MV-4-11 (cell line): ENCODE results near the gene AKR1C8.
"Not testable (repeated sequence)": the region's sequence is repeated elsewhere in the genome, so short reads cannot be mapped to it uniquely, and the experiment has no call there.

ENCODE experiments used
- DNase-seq: peaks from one replicate; lab custom pipeline; 2025; lab: John Stamatoyannopoulos, UW

Gene AKR1C8

DNA sequence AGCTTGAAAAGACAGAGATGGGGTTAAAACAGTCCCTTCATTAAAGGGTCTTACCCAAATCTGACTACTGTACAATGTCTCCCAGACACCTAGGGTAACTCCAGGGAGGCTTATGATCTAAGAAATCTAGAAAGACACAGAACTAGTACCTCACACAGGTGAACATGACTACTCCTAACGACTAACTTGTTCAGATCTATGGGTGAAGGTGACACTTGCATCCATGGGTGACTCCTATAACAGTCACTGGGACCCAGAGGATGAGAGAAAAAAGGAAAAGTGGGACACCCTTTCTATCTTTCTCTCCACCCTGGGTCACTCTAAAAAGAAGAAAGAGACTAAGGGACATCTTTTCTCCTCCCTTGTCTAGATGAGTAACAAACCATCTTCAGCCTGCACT lies 19.2 kb downstream of the AKR1C8 start:
- DNase-seq, result no peak

- DNase-seq, result no peak
Measured at GRCh38 chr10:5163487-5163886, 21.5 kb downstream of the AKR1C8 start.

- DNase-seq, result peak; percentile 49
Measured at GRCh38 chr10:5159126-5159525, 25.8 kb downstream of the AKR1C8 start.

DNA sequence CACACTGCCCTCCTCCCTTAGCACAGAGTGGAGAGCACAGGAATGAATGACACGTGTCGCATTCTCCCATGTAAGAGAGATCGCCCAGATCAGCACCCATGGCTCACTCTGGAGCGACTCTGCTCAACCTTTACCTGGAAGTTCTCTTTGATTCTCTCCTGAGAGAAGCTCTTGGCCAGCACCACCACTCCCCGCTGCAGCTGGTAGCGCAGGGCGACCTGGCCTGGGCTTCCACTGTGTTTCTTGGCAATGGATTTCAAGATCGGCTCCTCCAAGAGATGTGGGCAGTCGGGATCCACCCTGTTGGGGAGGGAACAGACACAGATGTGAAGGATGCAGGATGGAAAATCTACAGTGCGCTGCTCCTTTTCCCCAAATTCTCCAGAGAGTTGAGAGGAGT lies 27.4 kb downstream of the AKR1C8 start:
- no peak for DNase-seq

DNA sequence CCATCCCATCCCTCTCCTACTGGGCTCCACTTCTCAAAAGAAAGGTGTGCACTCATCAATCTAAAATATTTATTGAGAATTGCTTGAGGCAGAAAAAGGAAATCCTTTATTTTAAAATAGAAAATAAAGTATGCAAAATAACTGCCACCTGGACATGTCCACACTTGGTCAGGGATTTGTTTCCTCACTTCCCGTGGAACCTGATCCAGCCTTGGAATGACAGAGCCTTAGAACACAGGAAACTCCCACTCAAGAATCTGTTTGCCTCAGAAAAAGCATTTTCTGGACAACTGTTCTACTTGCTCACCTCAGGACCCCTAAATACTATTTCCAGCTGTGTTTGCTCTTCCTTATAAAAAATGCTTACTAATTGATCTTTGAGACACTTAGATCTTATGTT lies 29.0 kb downstream of the AKR1C8 start:
- DNase-seq, result no peak

DNA sequence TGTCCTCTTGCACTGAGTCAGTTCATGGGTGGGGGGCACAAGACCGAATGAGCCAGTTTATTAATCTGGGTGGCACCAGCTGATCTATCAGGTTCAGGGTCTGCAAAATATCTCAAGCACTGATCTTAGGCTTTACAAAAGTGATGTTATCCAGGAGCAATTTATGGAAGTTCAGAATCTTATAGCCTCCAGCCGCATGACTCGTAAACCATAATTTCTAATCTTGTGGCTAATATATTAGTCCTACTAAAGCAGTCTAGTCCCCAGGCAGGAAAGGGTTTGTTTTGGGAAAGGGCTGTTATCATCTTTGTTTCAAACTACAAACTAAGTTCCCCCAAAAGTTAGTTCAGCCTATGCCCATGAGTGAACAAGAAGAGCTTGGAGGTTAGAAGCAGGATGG lies 33.9 kb downstream of the AKR1C8 start:
- DNase-seq, result no peak

DNA sequence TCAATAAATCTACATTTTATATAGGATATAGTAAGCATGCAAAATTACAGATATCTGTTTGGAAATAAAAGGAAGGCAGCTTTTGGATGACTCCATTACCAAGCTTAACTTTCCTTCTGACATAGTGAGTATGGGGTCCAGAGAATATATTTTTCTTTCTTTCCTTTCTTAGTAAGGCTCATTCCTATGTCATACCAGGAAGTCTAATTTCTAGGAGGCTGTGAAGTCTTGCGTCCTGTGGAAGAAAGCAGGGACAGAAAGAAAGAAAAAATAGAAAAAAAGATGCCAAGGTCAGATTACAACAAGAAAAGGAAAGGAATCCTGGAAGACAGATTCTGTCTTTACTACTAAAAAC lies 36.3 kb downstream of the AKR1C8 start:
- no peak for DNase-seq

DNA sequence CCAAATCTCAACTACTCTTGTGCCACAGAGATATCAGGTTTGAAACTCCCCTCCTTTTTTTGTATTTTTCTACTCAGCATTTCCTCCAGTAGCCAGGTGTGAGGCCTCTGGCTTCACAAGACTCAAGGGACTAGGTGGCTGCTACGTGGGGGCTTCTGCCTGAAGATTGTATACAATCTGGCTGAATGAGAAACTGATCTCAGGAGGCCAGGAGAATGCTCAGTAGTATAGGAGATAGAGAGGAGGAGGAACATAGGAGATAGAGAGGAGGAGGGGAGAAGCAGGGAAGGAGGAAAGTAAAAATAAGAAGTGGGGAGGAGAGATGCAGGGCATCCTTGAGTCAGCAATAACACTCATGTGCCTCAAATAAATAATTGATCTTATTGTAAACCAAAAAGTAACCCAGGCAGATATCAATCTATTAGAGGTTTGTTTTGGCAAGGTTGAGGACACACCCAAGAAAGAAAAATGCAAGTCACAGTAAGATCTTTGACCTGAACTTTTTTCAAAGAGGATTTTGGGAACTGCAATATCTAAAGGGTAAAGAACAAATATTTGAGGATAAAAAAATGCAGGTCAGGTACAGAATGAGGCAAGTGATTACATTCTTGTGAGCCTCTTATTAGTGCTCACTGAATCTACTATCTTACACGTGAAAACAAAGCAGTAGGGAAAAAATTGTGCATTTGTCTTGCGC lies 36.8 kb downstream of the AKR1C8 start:
- DNase-seq, result no peak

DNA sequence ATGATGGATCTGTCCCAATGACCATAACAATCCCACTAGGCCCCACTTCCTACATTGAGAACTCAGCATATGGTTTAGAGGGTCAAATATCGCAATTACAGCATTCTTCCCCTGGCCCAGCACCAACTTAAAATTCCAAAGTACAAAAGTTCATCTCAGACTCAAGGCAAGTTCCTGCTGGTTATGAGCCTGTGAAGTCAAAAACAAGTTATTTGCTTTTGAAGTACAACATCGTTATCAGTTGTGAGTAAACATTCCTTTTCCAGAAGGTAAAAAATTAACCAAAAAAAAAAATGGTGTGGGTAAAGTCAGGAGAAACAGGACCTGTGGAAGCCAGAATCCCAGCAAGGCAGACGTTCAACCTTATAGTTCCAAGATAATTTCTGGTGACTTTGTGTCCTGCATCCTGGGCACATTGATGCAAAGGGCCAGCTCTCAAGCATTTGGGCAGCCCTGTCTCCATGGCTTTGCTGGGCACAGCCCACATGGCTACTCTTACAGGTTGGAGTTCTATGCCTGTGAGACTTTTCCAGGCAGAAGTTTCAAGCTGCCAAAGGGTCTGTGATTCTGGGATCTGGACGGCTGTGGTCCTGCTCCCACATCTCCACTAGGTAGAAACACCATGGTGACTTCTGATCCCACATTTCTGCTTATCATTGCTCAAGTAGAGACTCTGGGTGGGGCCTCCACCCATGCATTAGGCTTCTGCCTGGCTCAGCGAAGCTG lies 37.5 kb downstream of the AKR1C8 start:
- no peak for DNase-seq

DNA sequence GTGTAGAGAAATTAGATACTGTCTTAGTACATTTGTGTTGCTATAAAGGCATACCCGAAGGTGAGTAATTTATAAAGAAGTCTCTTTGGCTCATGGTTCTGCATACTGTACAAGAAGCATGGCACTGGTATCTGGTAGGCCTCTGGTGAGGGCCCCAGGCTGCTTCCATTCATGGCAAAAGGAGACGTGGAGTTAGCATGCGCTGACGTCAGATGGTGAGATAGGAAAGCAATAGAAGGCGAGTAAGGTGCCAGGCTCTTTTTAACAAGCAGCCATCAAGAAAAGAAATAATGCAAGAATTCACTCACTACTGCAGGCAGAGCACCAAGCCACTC lies 38.1 kb downstream of the AKR1C8 start:
- DNase-seq, result no peak

DNA sequence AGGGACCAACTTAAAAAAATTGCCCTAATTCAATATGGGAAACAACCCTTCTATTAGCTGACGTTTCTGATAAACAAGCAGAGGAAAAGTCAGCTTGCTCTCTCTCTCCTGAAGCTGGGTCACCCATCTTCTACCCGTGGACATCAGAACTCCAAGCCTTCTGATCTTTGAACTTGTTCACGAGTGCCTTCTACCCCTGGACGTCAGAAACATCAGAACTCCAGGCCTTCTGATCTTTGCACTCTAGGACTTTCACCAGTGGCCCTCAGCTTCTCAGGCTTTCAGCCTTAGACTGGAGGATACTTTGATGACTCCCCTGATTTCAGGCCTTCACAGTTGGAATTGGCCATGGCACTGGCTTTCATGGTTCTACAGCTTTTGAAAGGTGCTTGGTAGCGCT lies 41.8 kb downstream of the AKR1C8 start:
- no peak for DNase-seq

DNA sequence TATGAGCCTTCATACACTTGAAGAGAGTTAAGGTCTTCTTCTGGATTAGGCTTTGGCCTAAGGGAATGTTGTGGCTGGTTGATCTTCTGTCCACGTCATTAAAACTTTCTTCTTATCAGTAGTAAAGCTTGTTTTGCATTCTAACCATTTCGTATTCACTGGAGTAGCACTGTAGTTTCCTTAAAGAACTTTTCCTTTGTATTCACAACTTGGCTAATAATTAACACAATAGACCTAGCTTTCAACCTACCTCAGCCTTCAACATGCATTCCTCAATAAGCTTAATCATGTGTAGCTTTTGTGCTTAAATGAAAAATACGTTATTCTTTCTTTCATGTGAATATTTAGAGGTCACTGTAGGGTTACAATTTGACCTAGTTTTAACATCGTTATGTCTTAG lies 42.8 kb downstream of the AKR1C8 start:
- DNase-seq, result no peak

- DNase-seq, result not testable (repeated sequence)
Measured at GRCh38 chr10:5137699-5138098, 47.3 kb downstream of the AKR1C8 start.

GRCh38 chr10:5136468-5137087 lies 48.4 kb downstream of the AKR1C8 start:
- no peak for DNase-seq

GRCh38 chr10:5135581-5135980 lies 49.4 kb downstream of the AKR1C8 start:
- no peak for DNase-seq

GRCh38 chr10:5125315-5126044 lies 59.5 kb downstream of the AKR1C8 start:
- no peak for DNase-seq

DNA sequence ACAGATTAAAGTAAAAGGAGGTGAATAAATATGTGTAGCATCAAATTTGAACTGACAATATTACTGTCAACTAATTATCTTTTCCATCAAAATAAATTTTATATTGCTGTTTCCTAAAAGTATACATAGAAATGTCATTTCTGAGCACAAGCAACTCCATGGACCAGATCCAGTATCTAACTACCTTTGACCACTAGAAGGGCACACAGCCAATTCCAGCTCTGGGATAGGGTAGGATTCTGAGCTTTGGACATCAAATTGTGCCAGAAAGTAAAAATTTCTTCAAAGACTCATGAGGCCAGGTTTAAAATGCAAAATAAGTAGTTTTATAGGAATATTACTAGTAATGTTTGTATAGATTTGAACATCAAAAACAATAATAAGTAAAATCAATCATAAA lies 61.1 kb downstream of the AKR1C8 start:
- DNase-seq, result no peak

DNA sequence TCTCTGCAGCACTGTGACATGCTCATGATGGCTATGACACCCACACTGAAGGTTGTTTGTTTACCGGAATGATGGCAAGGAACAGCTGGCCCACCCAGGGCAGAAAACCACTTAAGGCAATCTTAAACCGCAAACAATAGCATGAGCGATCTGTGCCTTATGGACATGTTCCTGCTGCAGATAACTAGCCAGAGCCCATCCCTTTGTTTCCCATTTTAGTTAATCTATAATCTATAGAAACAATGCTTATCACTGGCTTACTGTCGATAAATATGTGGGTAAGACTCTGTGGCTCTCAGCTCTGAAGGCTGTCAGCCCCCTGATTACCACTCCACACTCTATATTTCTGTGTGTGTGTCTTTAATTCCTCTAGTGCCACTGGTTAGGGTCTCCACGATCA lies 65.0 kb downstream of the AKR1C8 start:
- not testable (repeated sequence) for DNase-seq

GRCh38 chr10:5117026-5117425 lies 67.9 kb downstream of the AKR1C8 start:
- DNase-seq, result no peak

DNA sequence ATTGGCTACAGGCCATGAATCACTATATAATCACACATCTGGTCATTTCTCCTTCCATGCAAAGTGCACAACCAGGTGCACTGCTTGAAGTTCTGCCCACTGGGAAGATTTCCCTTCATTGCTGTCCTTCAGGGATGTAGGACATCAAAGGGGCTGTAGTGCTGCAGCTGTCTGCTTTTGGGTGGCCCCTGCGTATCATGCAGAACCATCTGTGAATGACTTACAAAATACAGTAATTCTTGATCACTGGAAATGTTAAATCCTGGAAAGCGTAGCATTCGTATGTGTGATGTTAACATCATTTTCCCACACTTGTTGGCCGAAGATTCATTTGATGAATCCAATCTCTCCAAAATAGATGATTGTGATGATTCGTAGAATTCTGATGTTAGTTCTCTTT lies 68.3 kb downstream of the AKR1C8 start:
- DNase-seq, result no peak

GRCh38 chr10:5109861-5110260 lies 75.1 kb downstream of the AKR1C8 start:
- not testable (repeated sequence) for DNase-seq

DNA sequence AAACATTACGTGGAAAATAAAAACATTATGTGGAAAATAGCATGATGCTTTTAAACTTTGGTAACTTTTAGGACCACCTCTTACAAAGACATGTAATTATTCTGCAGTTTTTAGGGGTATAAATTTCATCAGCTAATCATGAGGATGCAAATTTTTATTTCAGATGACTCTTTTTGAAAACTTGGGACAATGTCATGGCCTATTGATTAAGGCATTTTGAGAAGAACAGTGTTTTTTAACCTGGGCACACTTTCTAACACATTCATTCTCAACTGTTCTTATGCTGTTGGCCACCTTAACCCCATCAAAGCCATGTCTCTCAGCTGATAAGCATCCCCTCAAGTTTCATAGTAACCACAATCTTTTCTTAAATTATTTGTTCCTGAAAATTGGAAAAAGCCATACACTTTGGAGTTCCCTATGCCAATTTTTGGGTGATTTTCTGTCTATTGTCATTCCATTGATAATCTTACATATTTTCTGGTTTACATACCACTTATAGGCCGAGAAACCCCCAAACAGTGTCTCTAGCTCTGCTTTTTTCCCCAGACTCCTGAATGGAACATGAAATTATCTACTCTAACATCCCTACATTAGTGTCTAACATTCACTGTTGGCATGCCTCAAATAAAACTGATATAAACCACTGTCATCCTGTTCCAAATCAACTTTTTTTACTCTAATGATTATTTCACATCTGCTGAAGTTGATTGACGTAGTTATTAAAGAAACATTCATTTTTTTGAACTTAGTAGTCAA lies 76.1 kb downstream of the AKR1C8 start:
- no peak for DNase-seq
